Measurements from ENCODE around the gene BARHL2. TPM values are rescaled to one million over a fixed set of nuclear protein-coding genes. Genes with fewer than 3 reads are reported as not detected.

BARHL2 gene
- total and polyA plus RNA-seq, 8 donors, result not detected

DNA sequence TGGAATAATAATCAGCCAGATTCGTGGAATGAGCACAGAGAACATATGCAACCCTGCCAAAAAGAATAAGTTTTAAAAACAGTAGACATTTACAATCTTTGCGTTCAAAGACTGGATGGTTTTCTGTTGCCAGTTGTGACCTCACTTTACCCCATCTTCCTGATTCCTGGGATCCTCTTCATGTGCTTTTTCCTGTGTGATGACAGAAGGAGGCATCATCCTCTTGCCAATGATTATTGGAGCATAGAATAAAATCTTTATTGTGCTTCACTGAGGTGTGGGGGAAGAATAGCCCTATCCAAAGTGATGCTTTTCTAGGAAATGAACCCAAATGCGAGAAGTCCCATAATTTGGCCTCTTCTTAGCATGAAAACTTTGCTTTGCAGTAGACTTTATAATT is 15.0 kb upstream of the BARHL2 start:
- FAIRE-seq (no peak), ATAC-seq (no peak), DNase-seq (no peak)
- no peaks in the 10 kb centered on the region for H3K36me3 ChIP-seq
- intact Hi-C loops (cut with DNase I), result no loop called here
- H3K27ac ChIP-seq, result no peak overlapping the region
- peaks cover 6 to 45% (median 19%) of the 10 kb centered on the region in 4 donors for H3K27me3 ChIP-seq
- H3K4me3 ChIP-seq, result no peak overlapping the region
- TF ChIP-seq, protein P1, sequence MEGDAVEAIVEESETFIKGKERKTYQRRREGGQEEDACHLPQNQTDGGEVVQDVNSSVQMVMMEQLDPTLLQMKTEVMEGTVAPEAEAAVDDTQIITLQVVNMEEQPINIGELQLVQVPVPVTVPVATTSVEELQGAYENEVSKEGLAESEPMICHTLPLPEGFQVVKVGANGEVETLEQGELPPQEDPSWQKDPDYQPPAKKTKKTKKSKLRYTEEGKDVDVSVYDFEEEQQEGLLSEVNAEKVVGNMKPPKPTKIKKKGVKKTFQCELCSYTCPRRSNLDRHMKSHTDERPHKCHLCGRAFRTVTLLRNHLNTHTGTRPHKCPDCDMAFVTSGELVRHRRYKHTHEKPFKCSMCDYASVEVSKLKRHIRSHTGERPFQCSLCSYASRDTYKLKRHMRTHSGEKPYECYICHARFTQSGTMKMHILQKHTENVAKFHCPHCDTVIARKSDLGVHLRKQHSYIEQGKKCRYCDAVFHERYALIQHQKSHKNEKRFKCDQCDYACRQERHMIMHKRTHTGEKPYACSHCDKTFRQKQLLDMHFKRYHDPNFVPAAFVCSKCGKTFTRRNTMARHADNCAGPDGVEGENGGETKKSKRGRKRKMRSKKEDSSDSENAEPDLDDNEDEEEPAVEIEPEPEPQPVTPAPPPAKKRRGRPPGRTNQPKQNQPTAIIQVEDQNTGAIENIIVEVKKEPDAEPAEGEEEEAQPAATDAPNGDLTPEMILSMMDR (IDR thresholded peaks at IDR 0.05), result no peak
- WGBS, 2 donors, result 49 to 70% methylated on average over 3 of the region's 3 CpGs
- no peaks in the 10 kb centered on the region for H3K9me3 ChIP-seq
- peaks cover 0 to 3% (median 0%) of the 10 kb centered on the region in 3 donors for H3K4me1 ChIP-seq

DNA sequence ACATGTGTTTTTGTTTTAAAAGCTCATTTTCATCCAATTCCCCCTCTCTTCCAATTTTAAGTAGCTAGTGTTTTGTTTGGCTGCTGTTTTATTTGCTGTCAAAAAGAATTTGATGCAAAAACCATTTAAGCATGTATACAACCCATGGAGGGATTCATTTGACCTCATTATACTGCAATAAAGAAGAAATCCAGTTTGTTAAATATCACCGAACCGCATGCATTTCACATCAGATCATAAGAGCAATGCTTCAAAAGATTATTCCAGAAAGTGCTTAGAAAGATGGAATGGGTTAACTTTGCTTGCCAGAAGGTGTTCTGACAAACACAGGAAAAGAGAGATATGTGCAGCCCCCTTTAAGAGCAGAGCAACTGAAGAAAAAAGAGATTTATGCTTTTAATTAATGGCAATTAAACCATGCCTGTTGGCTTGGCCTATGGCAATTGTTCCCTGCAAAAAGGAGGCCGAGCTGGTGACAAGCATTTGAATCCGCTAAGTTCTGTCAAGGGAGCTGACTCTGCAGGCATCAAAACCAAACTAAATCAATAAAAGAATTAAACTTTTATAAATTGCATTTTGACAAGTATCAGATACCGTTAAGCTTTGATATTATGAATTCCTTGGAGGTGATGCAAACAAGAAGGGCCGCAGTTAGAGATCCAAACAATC is 14.4 kb upstream of the BARHL2 start:
- TF ChIP-seq, protein P1 (IDR thresholded peaks at IDR 0.05), result no peak
- H3K36me3 ChIP-seq, result no peaks in the 10 kb centered on the region
- no peak for FAIRE-seq
- no peak overlapping the region for H3K4me3 ChIP-seq
- H3K27ac ChIP-seq, result no peak overlapping the region
- peaks cover 6 to 50% (median 22%) of the 10 kb centered on the region in 4 donors for H3K27me3 ChIP-seq
- no peaks in the 10 kb centered on the region for H3K9me3 ChIP-seq
- intact Hi-C loops (cut with DNase I), result no loop called here
- ATAC-seq, result no peak
- no peak for DNase-seq
- WGBS, 2 donors, result 60 to 61% methylated on average over 6 of the region's 6 CpGs
- H3K4me1 ChIP-seq, result peaks cover 0 to 3% (median 0%) of the 10 kb centered on the region in 3 donors

DNA sequence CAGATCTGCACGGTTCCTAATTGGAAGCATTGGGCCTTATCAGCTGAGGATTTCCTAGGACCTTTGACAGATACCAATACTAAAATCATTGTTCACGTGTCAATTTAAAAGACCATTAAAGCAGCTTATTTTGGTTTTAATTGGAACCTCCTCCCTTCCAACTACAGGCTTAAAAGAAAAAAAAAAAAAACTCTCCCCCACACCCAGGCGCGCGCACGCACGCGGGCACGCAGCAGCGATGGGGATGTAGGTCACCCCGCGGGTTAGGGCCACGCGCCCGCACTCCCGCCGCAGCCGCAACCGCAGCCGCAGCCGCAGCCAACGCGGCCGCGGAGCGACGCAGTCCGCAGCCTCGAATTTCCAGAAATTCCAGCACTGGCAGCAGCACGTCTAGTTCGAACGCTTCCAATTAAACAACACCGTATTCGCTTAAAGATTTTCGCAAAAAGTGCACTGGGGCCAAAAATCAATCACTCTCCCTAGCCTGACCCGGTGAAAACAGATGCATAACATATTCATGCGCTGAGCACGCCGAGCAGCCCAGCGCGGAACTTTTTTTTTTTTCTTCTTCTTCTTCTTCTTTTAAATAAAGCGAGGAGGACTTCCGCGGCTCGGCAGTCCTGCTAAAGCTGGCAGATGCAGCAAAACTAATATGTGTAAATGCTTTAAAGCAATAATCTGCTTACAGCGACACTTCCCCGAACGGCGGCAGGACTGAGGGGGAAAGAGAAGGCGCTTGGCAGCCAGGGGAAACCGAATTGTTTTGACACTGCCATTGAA is 13.3 kb upstream of the BARHL2 start:
- Histone ChIP-seq H3K27me3 (peaks cover 6 to 57% (median 27%) of the 10 kb centered on the region in 4 donors), H3K4me1 (peaks cover 0 to 10% (median 0%) of the 10 kb centered on the region in 3 donors), H3K36me3 (no peaks in the 10 kb centered on the region), H3K27ac (no peak overlapping the region), H3K4me3 (peak overlapping the region in 2 of 4 donors; percentile 10 to 26), H3K9me3 (no peaks in the 10 kb centered on the region)
- DNase-seq (no peak), FAIRE-seq (no peak), ATAC-seq (peak in 3 of 4 donors; percentile 15 to 34 (median 15))
- 4 to 6% methylated on average over 51 of the region's 51 CpGs for WGBS, 2 donors
- intact Hi-C loops (cut with DNase I), result no loop called here
- TF ChIP-seq, protein P1 (IDR thresholded peaks at IDR 0.05), result no peak

DNA sequence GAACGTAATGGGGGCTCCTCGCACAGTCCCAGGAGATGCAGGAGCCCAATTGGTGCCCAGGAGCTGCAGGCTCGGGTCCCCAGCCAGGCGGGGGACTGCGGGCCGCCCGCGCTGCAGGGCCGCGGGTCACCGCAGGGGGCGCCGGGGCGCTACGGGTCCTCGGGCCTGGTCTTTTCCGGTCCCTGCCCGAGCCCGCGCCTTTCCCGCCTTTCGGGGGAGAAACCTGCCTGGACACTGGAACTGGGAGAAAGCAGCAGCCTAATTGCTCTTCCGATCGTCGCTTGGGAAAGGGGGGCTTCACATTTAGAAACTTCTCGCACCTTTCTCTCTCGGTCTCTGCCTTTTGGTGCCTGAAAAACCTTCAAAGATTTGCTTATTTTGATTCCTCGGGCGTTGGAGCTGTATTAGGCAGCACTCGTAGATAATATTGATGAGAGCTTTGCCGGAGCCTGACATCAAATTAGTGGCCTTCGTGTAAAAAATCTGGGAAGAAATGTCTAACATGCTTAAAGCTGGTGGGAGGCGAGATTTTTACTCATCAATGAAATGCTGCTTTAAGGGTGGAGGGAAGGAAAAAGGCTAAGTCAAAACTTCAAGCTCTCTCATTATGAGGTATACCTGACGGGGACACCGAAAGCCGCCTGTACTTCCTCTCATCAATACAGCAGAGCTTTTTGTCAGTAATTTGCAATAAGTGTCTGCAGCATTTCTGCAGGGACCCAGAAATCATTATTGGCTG is 12.6 kb upstream of the BARHL2 start:
- intact Hi-C loops (cut with DNase I), result loop anchor here in 1 of 3 donors (10.0 kb wide), 1 partner anchor 435 kb away; no protein-coding TSS in a partner anchor
- WGBS, 2 donors, result 14 to 21% methylated on average over 36 of the region's 36 CpGs
- TF ChIP-seq, protein P1 (IDR thresholded peaks at IDR 0.05), result peak in 1 of 4 donors; percentile 17
- Histone ChIP-seq H3K27me3 (peaks cover 6 to 64% (median 30%) of the 10 kb centered on the region in 4 donors), H3K4me3 (no peak overlapping the region), H3K27ac (no peak overlapping the region), H3K9me3 (no peaks in the 10 kb centered on the region), H3K36me3 (no peaks in the 10 kb centered on the region), H3K4me1 (peaks cover 0 to 17% (median 0%) of the 10 kb centered on the region in 3 donors)
- DNase-seq (no peak), ATAC-seq (peak in 1 of 4 donors; percentile 50), FAIRE-seq (no peak)
